Endothelial cell of umbilical vein (primary cell): Measurements from ENCODE around the gene F2RL2. TPM values are rescaled to one million over a fixed set of nuclear protein-coding genes. Genes with fewer than 3 reads are reported as not detected.
A peak's percentile ranks its signal among the peaks of the same experiment; 100 is the strongest.

Experiments used
- BruUV-seq: library from RNA; stranded (reverse); fragments of 400-500 nt; replicated peaks from 2 replicates; lab custom pipeline; 2021; lab: Mats Ljungman, UMichigan
- CTCF ChIA-PET: fragments of 300-600, 350-600 bp; sonication (Branson Sonifier 250); formaldehyde crosslinking; loops from one replicate; lab custom pipeline; 2021; ENCODE audit warnings: antibody characterized with exemption, inconsistent platforms; lab: Charles Lee
- POLR2A ChIA-PET: fragments of 300-600, 350-600 bp; sonication (Branson Sonifier 250); formaldehyde crosslinking; loops from one replicate; lab custom pipeline; 2021; ENCODE audit warnings: antibody characterized with exemption, inconsistent platforms; lab: Charles Lee
- DNase-seq: peaks from one replicate; pipeline ENCODE4 v3.0.0-alpha.2; 2011; ENCODE audit warnings: low read depth, low spot score
- FAIRE-seq: peaks from 2 replicates; lab custom pipeline; 2011; peaks lifted over from hg19 to GRCh38; lab: Jason Lieb, UNC
- H2AFZ ChIP-seq: 2 replicates; pipeline ENCODE4 v1.6.0; 2012; ENCODE audit warnings: low read depth, low read length, control low read depth, inconsistent platforms
- H3K27ac ChIP-seq: 2 replicates; pipeline ENCODE4 v1.5.1; 2011; ENCODE audit warnings: low read depth, mild to moderate bottlenecking, control low read depth, low read length, moderate library complexity; ENCODE audit not compliant: insufficient read depth
- H3K27me3 ChIP-seq, 2 experiments: 2 replicates each; pipeline versions ENCODE4 v1.6.0 to v1.6.1; 2011; ENCODE audit warnings: low read length in 2 of 2, mixed read lengths in 1 of 2; ENCODE audit not compliant: control insufficient read depth in 2 of 2, insufficient read depth in 2 of 2
- H3K36me3 ChIP-seq, 2 experiments: 2 replicates in 1 of 2; 3 replicates in 1 of 2; pipeline ENCODE4 v1.5.1; 2011; ENCODE audit warnings: low read length in 2 of 2, mild to moderate bottlenecking in 1 of 2, moderate library complexity in 1 of 2; ENCODE audit not compliant: control insufficient read depth in 2 of 2, insufficient read depth in 2 of 2; ENCODE audit errors: extremely low read depth in 1 of 2
- H3K4me1 ChIP-seq: 3 replicates; pipeline ENCODE4 v1.5.1; 2011; ENCODE audit warnings: mild to moderate bottlenecking, low read length; ENCODE audit not compliant: control insufficient read depth, insufficient read depth; ENCODE audit errors: extremely low read depth
- H3K4me2 ChIP-seq: 2 replicates; pipeline ENCODE4 v1.6.1; 2011; ENCODE audit warnings: low read length, control low read depth, mixed read lengths; ENCODE audit not compliant: insufficient read depth
- H3K4me3 ChIP-seq, 3 experiments: fragments of 200-600 bp in 1 of 3; sonication (generic), shearing (Covaris generic) in 1 of 3; replicated peaks in 1 of 3; 2 replicates each; pipeline ENCODE4 v1.5.1; 2011 to 2016; ENCODE audit warnings: control low read depth in 3 of 3, low read length in 3 of 3, mild to moderate bottlenecking in 2 of 3, inconsistent platforms in 1 of 3, low read depth in 1 of 3, moderate library complexity in 1 of 3; ENCODE audit not compliant: insufficient read depth in 1 of 3
- H3K79me2 ChIP-seq: 2 replicates; pipeline ENCODE4 v1.6.0; 2012; ENCODE audit warnings: low read length, inconsistent platforms; ENCODE audit not compliant: control insufficient read depth, insufficient read depth
- H3K9ac ChIP-seq: replicated peaks from 2 replicates; pipeline ENCODE3; 2011; ENCODE audit warnings: low read length, control low read depth; ENCODE audit not compliant: insufficient read depth; ENCODE audit errors: extremely low read depth
- H3K9me1 ChIP-seq: replicated peaks from 3 replicates; pipeline ENCODE4 v1.6.0; 2011; ENCODE audit warnings: mild to moderate bottlenecking, low read length; ENCODE audit not compliant: control insufficient read depth, insufficient read depth; ENCODE audit errors: extremely low read depth
- H3K9me3 ChIP-seq: replicated peaks from 2 replicates; pipeline ENCODE4 v1.5.1; 2012; ENCODE audit warnings: low read length, inconsistent platforms; ENCODE audit not compliant: control insufficient read depth, insufficient read depth
- H4K20me1 ChIP-seq: replicated peaks from 2 replicates; pipeline ENCODE3; 2011; ENCODE audit warnings: mild to moderate bottlenecking, low read length; ENCODE audit not compliant: control insufficient read depth, insufficient read depth; ENCODE audit errors: extremely low read depth
- EZH2 ChIP-seq: IDR thresholded peaks from 2 replicates; pipeline ENCODE4 v1.6.1; 2012; ENCODE audit warnings: borderline replicate concordance, low read depth, mild to moderate bottlenecking, moderate library complexity, low read length, inconsistent platforms; ENCODE audit not compliant: severe bottlenecking
- FOS ChIP-seq: IDR thresholded peaks from 2 replicates; pipeline ENCODE4 v1.6.1; 2011; ENCODE audit warnings: mild to moderate bottlenecking, low read length, moderate library complexity, borderline replicate concordance; ENCODE audit not compliant: insufficient read depth
- GATA2 ChIP-seq: IDR thresholded peaks from 2 replicates; pipeline ENCODE4 v1.7.0; 2011; ENCODE audit warnings: low read depth, mild to moderate bottlenecking, moderate library complexity, mixed read lengths, low read length; ENCODE audit not compliant: insufficient read length, insufficient read depth
- JUN ChIP-seq: IDR thresholded peaks from 2 replicates; pipeline ENCODE4 v1.6.1; 2011; ENCODE audit warnings: borderline replicate concordance, low read depth; ENCODE audit not compliant: insufficient read length, insufficient read depth
- MYC ChIP-seq: IDR thresholded peaks from one replicate; pipeline ENCODE4 v1.6.1; 2011; ENCODE audit warnings: mild to moderate bottlenecking, low read depth, low read length
- POLR2A ChIP-seq: IDR thresholded peaks from 2 replicates; pipeline ENCODE4 v1.6.1; 2012; ENCODE audit warnings: low read depth, mild to moderate bottlenecking, control low read depth, low read length
- POLR2AphosphoS5 ChIP-seq: IDR thresholded peaks from 2 replicates; pipeline ENCODE4 v1.6.1; 2012; ENCODE audit warnings: low read depth, mild to moderate bottlenecking, control low read depth, low read length, moderate library complexity; ENCODE audit not compliant: insufficient read depth
- dilution Hi-C: fragments of 300-500 bp; cut with MboI; formaldehyde crosslinking; loops from one replicate; pipeline ENCODE4 v1.15.0; 2019; ENCODE audit warnings: low sequenced_read_pairs; ENCODE audit not compliant: extremely low pct_ligation_motif_present
- intact Hi-C: fragments of 100-400 bp; cut with micrococcal nuclease; formaldehyde crosslinking; loops from one replicate; pipeline ENCODE4 v1.10.0; 2022
- polyA plus RNA-seq, 4 experiments: library from polyadenylated mRNA; depleted of rRNA in 3 of 4; stranded (reverse) in 3 of 4; unstranded in 1 of 4; fragments of >200 nt; gene quantifications; 2 replicates each; pipeline versions ENCODE4 v1.2.1 to v1.2.3, GENCODE V29; 2011 to 2012; ENCODE audit warnings: missing spikeins in 1 of 4
- total RNA-seq: library from RNA; stranded (reverse); gene quantifications from 2 replicates; pipeline ENCODE4 v1.2.3, GENCODE V29; 2021
- TF ChIP-seq, protein P1 (sequence below), 2 donors: IDR thresholded peaks; 1 replicate in 1 of 2; 2 replicates in 1 of 2; pipeline ENCODE4 v1.5.1; 2011; ENCODE audit warnings: low read length in 2 of 2, mild to moderate bottlenecking in 2 of 2, moderate library complexity in 2 of 2, control low read depth in 1 of 2, inconsistent platforms in 1 of 2, low read depth in 1 of 2; ENCODE audit not compliant: insufficient read depth in 1 of 2; ENCODE audit errors: extremely low read depth in 1 of 2
- TF ChIP-seq, protein P2 (sequence below): IDR thresholded peaks from 2 replicates; pipeline ENCODE4 v1.6.1; 2011; ENCODE audit not compliant: insufficient read depth, insufficient read length

Gene F2RL2
- total and polyA plus RNA-seq, 2 donors (not counting 3 experiments of a cell fraction or from before 2014, with no cell fraction given), result 19.8 to 33.3 TPM

DNA sequence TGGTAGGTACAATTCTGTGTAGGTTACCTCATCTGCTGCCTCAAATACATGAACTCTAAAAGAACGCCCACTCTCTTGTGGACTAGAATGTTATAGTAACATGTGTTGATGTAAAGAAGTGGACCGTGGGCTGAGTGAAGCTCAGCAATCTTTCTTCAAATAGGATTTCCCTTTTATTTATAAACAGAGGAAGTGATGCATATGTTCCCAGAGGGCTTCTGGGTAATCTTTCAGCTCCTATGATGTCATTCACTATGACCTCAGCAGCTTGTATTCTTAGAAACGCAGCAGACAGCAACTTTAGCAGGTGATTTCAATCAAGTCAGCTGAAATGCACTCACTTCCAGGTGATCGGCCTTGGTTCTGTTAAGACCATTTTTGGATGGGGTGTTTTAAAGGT is 14.4 kb downstream of the F2RL2 start:
- DNase-seq, result peak; percentile 64
- no peaks in the 10 kb centered on the region for H3K27me3 ChIP-seq

GRCh38 chr5:76607353-76607871 is 15.8 kb downstream of the F2RL2 start:
- Histone ChIP-seq H3K27me3 (no peaks in the 10 kb centered on the region), H3K4me1 (no peaks in the 10 kb centered on the region), H3K4me2 (no peak overlapping the region), H4K20me1 (no peaks in the 10 kb centered on the region), H3K9ac (no peak overlapping the region), H3K4me3 (no peak overlapping the region), H3K27ac (no peak overlapping the region), H3K9me1 (no peaks in the 10 kb centered on the region), H3K9me3 (no peaks in the 10 kb centered on the region), H3K79me2 (no peaks in the 10 kb centered on the region), H2AFZ (no peak overlapping the region), H3K36me3 (no peaks in the 10 kb centered on the region)
- FAIRE-seq (no peak), DNase-seq (no peak)
- dilution Hi-C loops, result no loop called here
- intact Hi-C loops, result no loop called here
- CTCF ChIA-PET, result interaction anchor here (0.7 to 4.9 kb wide), 8 partner anchors 10 to 409 kb away, joined by 3 to 46 read pairs (median 4); no protein-coding TSS in a partner anchor
- no peak for TF ChIP-seq MYC
- TF ChIP-seq FOS, result no peak
- TF ChIP-seq, protein P1, sequence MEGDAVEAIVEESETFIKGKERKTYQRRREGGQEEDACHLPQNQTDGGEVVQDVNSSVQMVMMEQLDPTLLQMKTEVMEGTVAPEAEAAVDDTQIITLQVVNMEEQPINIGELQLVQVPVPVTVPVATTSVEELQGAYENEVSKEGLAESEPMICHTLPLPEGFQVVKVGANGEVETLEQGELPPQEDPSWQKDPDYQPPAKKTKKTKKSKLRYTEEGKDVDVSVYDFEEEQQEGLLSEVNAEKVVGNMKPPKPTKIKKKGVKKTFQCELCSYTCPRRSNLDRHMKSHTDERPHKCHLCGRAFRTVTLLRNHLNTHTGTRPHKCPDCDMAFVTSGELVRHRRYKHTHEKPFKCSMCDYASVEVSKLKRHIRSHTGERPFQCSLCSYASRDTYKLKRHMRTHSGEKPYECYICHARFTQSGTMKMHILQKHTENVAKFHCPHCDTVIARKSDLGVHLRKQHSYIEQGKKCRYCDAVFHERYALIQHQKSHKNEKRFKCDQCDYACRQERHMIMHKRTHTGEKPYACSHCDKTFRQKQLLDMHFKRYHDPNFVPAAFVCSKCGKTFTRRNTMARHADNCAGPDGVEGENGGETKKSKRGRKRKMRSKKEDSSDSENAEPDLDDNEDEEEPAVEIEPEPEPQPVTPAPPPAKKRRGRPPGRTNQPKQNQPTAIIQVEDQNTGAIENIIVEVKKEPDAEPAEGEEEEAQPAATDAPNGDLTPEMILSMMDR (IDR thresholded peaks at IDR 0.05; ENCODE audit: extremely low read depth in 1 of 2, insufficient read depth in 1 of 2, low read depth in 1 of 2, low read length in 2 of 2), result no peak
- TF ChIP-seq EZH2, result no peak
- no peak for TF ChIP-seq POLR2A
- TF ChIP-seq GATA2, result no peak
- TF ChIP-seq POLR2AphosphoS5, result no peak
- TF ChIP-seq, protein P2, sequence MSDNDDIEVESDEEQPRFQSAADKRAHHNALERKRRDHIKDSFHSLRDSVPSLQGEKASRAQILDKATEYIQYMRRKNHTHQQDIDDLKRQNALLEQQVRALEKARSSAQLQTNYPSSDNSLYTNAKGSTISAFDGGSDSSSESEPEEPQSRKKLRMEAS, result no peak
- TF ChIP-seq JUN, result no peak
- BruUV-seq, result no TSS peak
- POLR2A ChIA-PET, result no interaction called here

More for the DNA sequence above, 14.4 kb downstream of the F2RL2 start:
- Histone ChIP-seq H2AFZ (no peak overlapping the region), H3K79me2 (no peaks in the 10 kb centered on the region), H3K27ac (no peak overlapping the region), H3K9me3 (no peaks in the 10 kb centered on the region), H3K4me3 (no peak overlapping the region), H3K9me1 (no peaks in the 10 kb centered on the region), H3K4me2 (no peak overlapping the region), H4K20me1 (no peaks in the 10 kb centered on the region), H3K4me1 (no peaks in the 10 kb centered on the region), H3K36me3 (no peaks in the 10 kb centered on the region), H3K9ac (no peak overlapping the region)
- BruUV-seq, result no TSS peak
- intact Hi-C loops (loop anchor here (1.0 to 2.0 kb wide), 2 partner anchors 16 to 467 kb away; no protein-coding TSS in a partner anchor), dilution Hi-C loops (no loop called here)
- FAIRE-seq, result no peak
- ChIA-PET POLR2A (interaction anchor here (0.5 kb wide), 1 partner anchor 165 kb away, joined by 11 read pairs; no protein-coding TSS in a partner anchor), CTCF (interaction anchor here (0.6 to 4.9 kb wide), 8 partner anchors 8 to 167 kb away, joined by 3 to 46 read pairs (median 4); partner anchors contain the start of gene F2R)
- TF ChIP-seq POLR2A, result no peak
- TF ChIP-seq JUN, result peak; percentile 80
- peak; percentile 19 for TF ChIP-seq FOS
